ENCODE results near the gene PBX4.

PBX4 gene

DNA sequence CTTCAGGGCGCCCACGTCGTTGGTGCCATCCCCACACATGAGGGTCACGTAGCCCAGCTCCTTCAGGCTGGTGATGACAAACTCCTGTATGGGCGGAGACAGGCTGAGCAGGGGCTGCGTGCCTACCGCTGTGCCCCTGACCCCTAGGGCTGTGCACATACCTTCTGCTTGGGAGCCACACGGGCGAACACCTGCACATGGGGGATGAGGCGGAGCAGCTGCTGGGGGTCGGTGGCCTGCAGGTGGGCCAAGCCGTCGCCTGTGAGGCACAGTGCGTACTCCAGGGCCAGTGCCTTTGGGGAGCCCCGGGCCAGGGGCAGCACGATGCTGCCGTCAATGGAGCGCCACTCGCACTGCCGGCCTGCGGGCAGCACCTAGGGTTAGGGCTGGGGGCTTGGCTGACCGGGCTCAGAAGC, 31.1 kb upstream of the PBX4 start:
- DNase-seq (ENCODE audit: extremely low read depth in 1 of 2, low read depth in 1 of 2) = no peak

DNA sequence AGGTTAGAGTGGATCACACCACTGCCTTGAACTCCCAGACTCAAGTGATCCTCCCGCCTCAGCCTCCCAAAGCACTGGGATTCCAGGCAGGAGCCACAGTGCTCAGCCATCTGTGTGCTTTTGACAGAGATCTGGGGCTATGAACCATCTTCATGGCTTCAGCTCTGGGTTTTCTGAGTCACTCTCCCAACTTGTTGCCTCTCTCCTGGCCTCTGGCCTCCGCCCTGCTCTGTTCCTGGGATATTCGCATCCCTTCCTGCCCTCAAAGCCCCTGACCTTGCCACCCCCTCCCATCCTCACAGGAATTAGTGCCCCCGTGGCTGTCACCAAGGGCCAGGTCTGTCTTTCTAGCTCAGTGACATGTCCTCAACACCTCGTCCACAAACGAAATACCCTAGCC, 30.7 kb upstream of the PBX4 start:
- no peak for DNase-seq (ENCODE audit: extremely low read depth in 1 of 2, low read depth in 1 of 2)

DNA sequence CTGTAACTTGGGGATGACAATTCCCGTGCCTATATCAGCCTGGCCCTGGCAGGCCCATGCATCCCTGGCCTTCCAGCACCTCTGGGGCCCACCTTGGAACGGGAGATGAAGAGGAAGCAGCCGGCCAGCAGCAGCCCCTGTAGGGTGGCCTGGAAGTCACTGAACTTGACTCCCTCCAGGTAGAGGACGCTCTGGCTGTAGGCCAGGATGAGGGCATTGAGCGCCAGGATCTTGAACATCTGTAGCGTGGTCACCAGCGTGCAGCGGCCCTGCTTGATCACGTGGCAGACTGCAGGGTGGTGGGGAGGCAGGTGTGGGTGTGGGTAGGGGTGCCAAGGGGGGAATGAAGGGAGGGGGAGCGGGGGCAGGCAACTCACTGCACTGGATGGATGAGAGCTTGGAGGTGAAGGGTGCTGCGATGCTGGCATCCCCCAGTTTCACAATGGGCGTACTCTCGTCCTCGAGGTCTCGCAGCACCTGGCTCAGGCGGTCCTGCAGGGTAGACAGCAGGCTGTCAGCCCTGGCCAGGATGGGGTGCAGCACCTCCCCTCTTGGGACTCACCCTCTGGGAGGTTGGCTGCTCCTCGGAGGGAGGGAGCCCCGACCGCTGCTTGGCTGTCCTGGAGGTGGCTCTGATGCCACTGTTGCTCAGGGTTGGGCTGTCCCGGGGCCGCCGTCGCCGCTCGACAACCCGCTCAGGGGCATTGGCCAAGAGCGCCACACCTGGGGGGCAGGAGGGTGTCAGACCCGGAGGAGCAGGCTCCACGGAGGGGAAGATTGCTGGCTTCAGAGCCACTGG, 28.7 kb upstream of the PBX4 start:
- DNase-seq (ENCODE audit: extremely low read depth in 1 of 2, low read depth in 1 of 2) = no peak

DNA sequence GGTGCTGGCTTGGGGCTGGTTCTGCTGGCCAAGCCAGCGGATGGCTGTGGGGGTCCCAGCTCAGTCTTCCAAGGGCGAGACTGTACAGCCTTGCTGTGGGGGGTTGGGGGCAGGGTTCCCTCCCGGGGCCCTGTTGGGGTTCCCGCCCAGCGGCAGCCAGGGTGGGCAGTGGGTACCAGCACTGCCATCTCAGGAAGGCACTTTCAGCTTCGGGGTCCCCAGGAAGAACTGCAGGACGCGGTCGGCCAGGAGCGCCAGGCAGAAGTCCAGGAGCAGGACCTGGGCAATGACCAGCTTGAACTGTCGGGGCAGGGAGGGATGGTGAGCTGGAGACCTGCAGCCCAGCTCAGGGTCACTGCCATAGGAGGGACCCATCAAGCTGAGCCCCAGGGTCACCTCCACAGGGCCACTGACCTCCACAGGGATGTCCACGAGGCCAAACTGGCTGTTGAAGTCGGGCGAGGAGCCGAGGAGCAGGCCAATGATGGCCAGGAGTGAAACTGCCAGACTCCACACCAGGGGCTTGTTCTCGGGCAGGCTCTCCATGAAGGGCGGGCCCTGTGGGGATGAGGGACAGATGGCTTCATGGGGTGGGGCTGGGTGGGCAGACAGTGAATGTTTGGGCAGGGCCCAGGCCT, 26.9 kb upstream of the PBX4 start:
- no peak for DNase-seq (ENCODE audit: extremely low read depth in 1 of 2, low read depth in 1 of 2)

DNA sequence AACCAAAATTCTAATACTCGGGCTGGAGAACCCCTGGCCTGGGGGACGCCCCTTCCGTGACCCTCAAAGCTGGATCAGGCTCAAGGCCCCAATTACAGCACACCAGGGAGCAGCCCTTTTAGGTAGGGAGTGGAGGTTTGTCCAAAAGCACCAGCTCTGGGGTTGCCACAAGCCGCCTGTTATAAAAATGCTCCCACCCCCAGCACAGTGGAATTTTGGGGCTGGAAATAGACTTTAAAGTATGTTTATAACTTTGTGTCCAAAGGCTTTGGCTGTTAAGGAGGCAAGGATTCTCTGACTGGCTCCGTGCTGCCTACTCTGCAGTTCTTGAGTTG, 25.5 kb upstream of the PBX4 start:
- no peak for DNase-seq (ENCODE audit: extremely low read depth in 1 of 2, low read depth in 1 of 2)

DNA sequence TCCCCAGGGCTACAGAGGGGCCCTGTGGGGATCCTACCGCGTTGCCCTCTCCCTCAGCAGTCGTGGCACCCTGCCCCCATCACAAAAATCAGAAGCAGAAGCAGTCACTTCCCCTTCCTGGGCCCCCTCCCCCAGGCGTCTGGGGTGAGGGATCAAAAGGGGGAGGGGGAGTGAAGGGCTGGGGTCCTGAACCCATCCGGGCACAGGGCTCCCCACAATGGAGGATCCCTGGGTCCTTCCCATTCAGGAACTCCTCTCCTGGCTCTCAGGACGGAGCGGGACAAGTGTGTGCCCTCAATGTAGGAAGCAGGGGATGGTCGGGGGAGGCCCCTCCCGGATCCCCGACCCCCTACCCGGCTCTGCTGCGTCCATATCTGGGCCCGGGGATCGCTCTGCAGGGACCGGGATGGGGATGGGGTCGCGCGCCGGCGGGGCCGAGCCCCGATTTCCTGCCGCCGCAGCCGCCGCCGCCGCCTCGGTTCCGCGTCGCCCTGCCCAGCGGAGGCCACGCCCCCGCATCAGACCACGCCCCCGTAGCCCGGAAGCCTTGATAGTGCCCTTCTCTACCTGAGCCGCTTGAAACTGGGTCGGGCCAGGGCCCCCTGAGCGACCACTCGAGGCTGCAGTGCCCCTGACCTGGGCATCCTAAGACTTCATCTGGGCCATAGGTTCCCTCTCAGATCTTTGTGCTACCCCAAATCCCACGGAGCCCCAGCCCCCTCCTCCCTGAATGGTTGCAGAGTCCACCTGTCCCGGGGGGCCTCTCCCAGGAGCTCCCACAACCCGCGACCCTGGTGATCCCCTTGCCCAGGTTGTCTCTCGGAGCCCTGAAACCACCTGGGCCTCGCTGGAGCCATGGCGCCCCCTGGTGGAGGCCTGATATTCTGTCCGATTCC, 24.9 kb upstream of the PBX4 start, which contains the start of gene GMIP:
Gene GMIP (minus strand): TSS at position 500 of the 896 bp plus-strand sequence. CDS start 128 bp downstream, at position 372.
- DNase-seq (ENCODE audit: extremely low read depth in 1 of 2, low read depth in 1 of 2) = peak; percentile 74 to 87

DNA sequence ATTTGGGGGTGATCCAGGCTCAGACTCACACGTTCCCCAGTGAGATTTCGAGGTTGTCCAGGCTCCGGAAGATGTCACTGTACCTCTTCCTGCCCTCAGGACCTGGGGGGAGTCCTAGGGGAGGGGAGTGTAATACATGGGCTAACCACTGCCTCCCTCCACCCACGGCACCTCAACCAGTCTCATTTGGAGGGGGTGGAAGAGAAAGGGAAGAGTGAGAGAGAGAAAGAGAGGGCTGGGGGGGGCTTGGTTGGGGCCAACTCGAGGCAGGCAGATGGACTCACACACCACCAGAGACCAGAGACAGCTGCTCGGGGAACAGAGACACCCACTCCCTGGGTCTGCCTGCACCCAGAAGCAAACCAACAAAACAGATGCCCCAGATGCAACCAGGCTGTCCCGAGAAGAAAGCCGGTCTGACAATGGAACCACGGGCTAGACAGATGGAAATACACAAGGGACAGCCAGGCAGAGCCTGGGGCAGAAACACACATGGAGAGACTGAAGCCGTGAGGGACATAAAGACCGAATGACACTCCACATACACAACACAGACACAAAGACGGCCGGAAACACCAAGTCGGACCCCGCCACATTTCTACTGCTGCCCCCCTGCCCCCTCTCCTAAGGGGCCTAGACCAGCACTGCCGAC, 24.1 kb upstream of the PBX4 start:
- no peak for DNase-seq (ENCODE audit: extremely low read depth in 1 of 2, low read depth in 1 of 2)

DNA sequence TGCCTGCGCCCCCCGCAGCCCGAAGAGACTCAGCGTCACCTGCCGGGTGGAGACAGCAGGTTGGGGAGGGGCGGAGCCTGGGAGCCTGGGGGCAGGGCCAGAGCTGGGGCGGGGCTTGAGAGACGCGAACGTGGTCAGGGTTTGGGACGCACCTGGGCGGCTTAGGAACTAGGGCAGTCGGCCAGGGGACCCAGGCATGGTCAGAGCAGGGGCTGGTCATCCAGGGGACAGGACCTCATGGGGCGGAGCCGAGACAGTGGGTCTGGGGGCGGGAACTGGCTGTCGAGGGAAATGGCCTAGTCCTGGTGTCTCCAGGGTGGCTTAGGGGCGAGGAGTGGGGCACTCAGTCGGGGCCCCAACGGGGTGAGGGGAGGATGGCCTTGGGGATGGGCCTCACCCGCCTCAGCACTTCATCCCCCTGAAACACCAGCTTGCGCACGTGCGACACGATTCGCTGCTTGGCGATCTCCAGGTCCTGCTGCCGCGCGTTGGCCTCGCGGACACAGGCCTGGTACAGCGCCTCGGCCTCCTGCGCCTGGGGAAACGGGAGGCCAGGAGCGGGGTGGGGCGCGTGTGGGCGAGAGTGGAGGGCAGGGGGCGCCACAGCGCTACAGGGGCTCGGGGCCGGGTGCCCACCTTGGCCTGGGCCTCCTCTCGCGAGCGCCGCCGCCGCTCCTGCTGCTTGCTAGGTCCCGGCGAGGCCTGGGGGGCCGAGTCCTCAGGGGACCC, 19.2 kb upstream of the PBX4 start:
- no peak for DNase-seq (ENCODE audit: extremely low read depth in 1 of 2, low read depth in 1 of 2)

DNA sequence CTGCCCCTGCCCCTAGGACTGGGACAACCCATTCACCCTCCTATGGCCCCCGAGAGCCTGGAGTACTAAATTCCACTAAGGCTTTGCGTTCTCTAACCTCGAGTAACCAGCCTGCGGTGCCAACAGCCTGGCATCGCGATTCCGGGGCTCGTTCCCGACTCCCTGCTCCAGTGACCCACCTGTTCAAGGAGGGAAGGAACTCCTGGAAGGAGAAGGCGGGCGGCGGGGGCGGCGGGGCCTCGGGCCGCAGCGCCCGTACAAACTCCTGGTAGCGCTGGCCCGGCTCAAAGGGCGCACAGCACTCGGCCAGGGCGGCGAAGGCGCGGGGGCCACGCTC, 18.7 kb upstream of the PBX4 start:
- no peak for DNase-seq (ENCODE audit: extremely low read depth in 1 of 2, low read depth in 1 of 2)

DNA sequence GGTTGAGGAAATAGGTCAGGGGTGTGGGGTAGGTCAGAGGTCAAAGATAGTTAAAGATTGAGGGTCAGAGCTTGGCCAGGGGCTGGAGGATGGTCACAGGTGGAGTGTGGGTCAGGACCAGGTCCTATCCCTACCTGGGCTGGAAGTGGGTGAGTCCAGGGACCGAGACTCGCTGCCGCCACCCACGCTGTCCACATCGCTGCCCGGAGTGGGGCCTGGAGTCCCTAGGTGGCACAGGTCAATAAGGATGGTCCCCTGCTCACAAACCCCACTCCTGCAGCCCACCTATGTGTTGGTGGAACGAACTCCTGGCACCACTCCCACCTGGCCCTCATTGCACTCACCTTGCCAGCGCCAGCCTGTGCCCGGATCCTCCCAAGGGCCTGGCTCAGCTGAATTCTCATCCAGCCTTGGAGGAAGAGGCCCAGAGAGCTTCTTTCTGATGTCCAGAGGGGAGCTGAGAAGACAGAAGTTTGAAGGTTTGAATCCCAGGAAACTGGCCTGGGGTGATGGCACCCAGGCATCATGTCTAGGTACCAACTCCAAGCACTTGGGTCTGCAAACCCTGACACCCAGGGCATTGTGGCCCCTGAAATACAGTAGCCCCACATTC, 18.2 kb upstream of the PBX4 start:
- DNase-seq (ENCODE audit: extremely low read depth in 1 of 2, low read depth in 1 of 2) = no peak

DNA sequence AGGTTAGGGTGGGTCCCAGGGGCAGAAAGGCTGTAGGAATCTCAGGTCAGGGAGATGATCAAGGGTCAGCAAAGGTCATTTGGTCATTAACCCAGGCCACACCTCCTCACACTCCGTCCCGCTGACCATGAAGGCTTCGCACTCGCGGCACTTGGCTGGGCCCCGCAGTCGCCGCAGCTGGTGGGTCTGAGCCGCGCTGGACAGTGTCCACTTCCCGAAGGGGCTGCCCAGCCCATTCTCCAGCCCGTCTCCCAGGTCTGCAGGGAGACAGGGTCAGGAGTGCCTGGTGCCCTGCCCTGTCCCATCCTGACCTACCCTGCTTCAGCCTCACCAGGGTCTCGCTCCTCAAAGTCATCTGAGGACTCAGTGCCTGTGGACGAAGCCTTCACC, 16.8 kb upstream of the PBX4 start:
- DNase-seq (ENCODE audit: extremely low read depth in 1 of 2, low read depth in 1 of 2) = no peak

DNA sequence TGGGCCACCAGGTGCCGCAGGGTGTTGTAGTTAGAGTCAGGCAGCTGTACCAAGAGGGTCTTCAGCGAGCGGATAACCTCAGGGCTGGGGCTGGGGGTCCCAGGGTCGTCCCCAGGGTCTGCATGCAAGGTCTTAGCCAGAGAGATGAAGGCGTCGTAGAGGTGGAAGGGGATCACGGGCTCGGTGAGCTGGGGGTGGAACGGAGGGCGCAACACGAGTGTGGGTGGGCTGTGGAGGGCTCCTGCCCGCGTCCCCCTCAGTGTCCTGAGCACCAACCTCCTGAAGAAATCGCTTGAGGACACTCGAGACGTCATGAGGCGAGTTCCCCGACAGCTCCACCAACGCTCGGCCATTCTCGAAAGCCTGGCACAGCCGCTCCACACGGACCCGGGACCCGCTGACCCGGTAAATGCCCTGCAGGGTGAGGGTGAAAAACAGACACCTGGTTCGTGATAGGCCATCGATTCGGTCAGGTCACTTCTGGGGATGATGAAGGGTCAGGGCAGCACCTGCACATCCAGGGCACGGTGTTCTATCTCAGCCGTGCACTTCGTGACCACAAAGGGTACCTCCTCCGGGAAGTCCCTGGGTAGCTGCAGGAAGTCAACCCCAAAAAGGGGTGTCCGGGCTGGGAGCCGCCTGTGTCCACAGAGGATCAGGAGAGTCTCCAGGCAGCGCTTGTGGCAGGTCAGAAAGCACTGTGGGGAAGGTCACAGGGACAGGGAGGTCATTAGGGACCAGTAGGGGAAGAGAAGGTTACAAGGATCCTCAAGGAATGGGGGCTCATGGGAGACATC, 16.2 kb upstream of the PBX4 start:
- no peak for DNase-seq (ENCODE audit: extremely low read depth in 1 of 2, low read depth in 1 of 2)

DNA sequence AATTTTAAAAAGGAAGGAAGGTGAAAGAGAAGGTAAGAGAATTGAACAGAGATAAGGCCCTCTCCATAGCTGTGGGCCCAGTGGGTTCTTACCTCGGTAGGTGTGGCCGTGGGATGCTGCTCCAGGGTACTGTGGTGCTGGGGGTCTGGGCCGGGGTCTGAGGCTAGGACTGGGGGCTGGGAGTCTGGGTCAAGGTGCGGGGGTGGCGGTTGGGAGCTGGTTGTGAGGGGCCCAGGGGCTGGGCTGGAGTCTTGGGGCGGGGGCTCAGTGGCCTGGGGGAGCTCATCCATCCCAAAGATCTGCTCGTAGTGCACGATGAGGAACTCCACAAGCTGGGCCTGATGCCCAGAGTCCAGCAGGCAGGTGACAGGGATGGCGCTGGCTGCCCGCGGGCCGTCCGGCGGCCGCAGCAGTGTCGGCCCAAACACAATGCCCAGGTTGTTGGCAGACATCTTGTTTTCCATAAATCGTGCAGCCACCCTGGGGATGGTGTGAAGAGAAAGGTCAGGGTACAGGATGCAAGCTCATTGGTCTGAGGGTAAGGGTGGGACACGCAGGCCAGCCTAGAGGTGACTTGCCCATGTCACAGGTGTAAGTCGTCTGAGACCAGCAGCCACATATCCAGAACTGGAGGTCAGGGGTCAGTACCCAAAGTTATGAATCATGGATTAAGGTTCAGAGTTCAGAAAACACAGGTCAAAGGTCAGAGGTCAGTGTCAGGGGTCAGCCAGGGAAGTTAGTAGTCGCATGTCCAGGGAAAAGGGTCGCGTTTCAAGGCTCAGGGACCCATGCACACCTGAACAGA, 15.4 kb upstream of the PBX4 start:
- no peak for DNase-seq (ENCODE audit: extremely low read depth in 1 of 2, low read depth in 1 of 2)

DNA sequence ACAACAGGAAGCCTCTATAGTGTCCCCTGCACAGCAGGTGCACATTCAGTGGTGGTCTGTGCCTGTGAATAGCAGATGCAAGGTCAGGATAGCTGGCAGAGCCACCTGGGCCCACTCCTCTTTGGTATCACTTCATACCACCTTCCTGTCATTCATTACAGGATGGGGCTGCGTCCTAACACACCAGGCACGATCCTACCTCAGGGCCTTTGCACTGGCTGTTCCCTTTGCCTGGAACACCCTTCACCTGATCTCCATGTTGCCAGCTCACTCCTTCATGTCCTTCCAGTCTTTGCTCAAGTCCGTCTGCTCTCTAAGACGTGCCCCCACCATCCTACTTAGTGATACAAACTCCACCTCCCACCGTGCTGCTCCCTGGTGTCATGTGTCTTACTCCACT, 14.2 kb upstream of the PBX4 start:
- no peak for DNase-seq (ENCODE audit: extremely low read depth in 1 of 2, low read depth in 1 of 2)

DNA sequence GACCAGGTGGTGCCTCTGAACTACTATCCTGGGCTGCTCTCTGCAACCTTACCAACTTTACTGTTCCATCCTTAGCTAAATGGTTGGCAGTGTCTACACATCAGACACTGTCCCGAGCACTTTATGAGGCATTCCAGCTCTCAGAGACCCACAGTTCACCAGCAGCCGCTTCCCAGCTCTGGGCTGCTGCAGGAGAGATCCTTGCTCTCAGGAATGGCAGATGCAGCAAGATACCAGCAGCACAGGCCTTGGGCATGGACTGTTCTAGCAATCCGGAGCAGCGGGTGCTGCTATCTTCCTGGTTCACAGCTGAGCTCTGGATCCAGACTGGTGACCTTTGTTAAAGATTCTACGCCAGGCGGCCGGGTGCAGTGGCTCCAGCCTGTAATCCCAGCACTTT, 12.9 kb upstream of the PBX4 start:
- DNase-seq (ENCODE audit: extremely low read depth in 1 of 2, low read depth in 1 of 2) = no peak

DNA sequence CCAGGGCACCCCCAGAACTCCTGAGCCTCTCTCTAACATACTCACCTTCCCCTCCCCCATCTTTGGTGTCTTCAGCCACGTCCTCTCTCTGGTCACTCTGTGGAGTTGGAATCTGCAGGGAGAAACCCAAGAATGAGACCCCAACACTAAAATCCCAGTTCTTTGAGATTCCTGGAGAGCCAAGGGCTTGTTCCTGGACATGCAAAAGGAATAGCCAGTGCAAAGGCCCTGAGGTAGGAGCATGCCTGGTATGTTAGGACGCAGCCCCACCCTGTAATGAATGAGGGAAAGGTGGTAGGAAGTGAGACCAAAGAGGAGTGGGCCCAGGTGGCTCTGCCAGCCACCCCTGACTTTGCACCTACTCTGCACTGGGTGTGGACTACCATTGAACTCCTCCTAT, 11.9 kb upstream of the PBX4 start:
- DNase-seq (ENCODE audit: extremely low read depth in 1 of 2, low read depth in 1 of 2) = no peak

DNA sequence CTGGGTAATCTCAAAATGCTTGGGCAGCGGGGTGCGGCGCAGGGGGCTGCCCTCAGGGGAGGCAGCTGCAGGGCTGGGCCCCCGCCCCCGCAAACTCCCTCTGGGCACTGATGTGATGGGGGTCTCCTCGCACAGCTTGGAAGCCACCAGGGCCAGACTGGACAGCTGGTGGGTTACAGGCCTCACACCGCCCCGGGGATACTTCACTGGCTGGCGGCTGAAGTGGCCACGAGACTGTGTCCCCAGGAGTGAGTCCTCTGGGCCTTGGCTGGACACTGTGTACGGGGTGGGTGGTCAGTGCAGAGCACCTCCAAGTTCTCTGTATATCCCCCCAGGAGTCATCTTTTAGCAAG, 11.6 kb upstream of the PBX4 start:
- no peak for DNase-seq (ENCODE audit: extremely low read depth in 1 of 2, low read depth in 1 of 2)

DNA sequence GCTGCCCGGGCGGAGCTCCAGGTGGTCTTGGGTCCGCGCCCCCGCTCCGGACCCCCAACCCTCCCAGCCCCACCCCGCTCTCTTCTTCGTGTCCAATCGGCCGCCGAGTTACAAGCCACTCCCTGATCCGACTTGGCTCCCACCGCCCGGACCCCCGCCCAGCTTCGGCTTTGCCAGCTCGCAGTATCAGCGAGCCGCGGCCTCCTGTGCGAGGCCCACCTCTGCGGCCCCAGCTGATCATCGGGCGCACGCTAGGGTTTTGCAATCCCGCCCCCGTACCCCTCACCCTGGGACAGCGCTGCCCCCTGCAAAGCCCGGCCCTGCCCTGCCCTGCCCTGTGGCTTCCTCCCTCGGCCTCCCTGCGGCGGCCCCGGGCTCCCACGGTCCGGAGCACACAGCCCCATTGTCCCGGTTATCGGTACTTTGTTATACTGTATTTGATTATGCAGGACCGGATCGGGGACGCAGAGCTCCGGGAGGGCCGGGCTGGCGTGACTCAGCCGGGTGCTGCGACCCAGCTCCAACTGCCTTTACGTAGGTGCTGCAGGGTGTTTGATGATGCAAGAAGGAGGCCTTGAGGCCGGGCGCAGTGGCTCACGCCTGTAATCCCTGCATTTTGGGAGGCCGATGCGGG, 10.1 kb upstream of the PBX4 start:
- peak in 1 of 2 donors; percentile 39 for DNase-seq (ENCODE audit: extremely low read depth in 1 of 2, low read depth in 1 of 2)

All from activated CD8-positive, alpha-beta memory T cell treated with anti-CD3 and anti-CD28 coated beads for 1 hour (primary cell).